AG09319 (cell line): Measurements from ENCODE around the gene LGI4.

Source experiments
- DNase-seq: peaks from one replicate; pipeline ENCODE4 v3.0.0-alpha.2; 2010; ENCODE audit warnings: low read depth; ENCODE audit errors: extremely low read depth
- CTCF ChIP-seq: IDR thresholded peaks from 2 replicates; pipeline ENCODE4 v1.5.1; 2011; ENCODE audit warnings: low read depth, mild to moderate bottlenecking, inconsistent platforms, low read length, moderate library complexity

The LGI4 gene

GRCh38 chr19:35119578-35120155 is 15.2 kb downstream of the LGI4 start:
- no peak for DNase-seq
- no peak for TF ChIP-seq CTCF

- no peak for TF ChIP-seq CTCF
- DNase-seq = no peak
Observed at GRCh38 chr19:35119091-35119490, 15.8 kb downstream of the LGI4 start.

- DNase-seq = no peak
- TF ChIP-seq CTCF = no peak
Observed at GRCh38 chr19:35118268-35119020, 16.4 kb downstream of the LGI4 start.

GRCh38 chr19:35117799-35118198 is 17.1 kb downstream of the LGI4 start:
- TF ChIP-seq CTCF = no peak

GRCh38 chr19:35117116-35117515 is 17.7 kb downstream of the LGI4 start:
- no peak for DNase-seq

More at GRCh38 chr19:35117799-35118198, 17.1 kb downstream of the LGI4 start:
- DNase-seq = no peak

GRCh38 chr19:35116072-35116801 is 18.6 kb downstream of the LGI4 start:
- TF ChIP-seq CTCF = no peak
- no peak for DNase-seq

More at GRCh38 chr19:35117116-35117515, 17.7 kb downstream of the LGI4 start:
- TF ChIP-seq CTCF = no peak
